Measurements from ENCODE around the gene SPEN. TPM values are rescaled to one million over a fixed set of nuclear protein-coding genes. Genes with fewer than 3 reads are reported as not detected.
A peak's percentile ranks its signal among the peaks of the same experiment; 100 is the strongest.
"Not testable (repeated sequence)": the region's sequence is repeated elsewhere in the genome, so short reads cannot be mapped to it uniquely, and the experiment has no call there.

The SPEN gene
- total RNA-seq, 1 donor from 2014 or later = 28.7 TPM

- ATAC-seq = no peak
- DNase-seq (ENCODE audit: low spot score) = no peak
Observed at GRCh38 chr1:15974855-15975254, 127.3 kb downstream of the SPEN start.

- ATAC-seq = peak; percentile 77
- DNase-seq (ENCODE audit: low spot score) = peak; percentile 62
Observed at GRCh38 chr1:15975358-15975804, 127.9 kb downstream of the SPEN start.

- ATAC-seq = peak; percentile 98
- peak; percentile 94 for DNase-seq (ENCODE audit: low spot score)
Observed at GRCh38 chr1:15975805-15976680, 128.5 kb downstream of the SPEN start, which contains the start of gene ZBTB17. Gene ZBTB17, minus strand, starts transcription at chr1:15976101. Its CDS starts 27,606 bp downstream, at chr1:15948495.

DNA sequence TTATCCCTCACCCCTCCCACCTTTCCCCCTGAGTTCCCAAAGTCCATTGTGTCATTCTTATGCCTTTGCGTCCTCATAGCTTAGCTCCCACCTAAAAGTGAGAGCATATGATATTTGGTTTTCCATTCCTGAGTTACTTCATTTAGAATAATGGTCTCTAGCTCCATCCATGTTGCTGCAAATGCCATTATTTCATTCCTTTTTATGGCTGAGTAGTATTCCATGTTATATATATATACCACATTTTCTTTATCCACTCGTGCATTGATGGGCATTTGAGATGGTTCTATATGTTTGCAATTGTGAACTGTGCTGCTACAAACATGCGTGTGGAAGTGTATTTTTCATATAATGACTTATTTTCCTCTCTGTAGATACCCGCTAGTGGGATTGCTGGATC, 130.4 kb downstream of the SPEN start:
- DNase-seq (ENCODE audit: low spot score); ATAC-seq: not testable (repeated sequence)

DNA sequence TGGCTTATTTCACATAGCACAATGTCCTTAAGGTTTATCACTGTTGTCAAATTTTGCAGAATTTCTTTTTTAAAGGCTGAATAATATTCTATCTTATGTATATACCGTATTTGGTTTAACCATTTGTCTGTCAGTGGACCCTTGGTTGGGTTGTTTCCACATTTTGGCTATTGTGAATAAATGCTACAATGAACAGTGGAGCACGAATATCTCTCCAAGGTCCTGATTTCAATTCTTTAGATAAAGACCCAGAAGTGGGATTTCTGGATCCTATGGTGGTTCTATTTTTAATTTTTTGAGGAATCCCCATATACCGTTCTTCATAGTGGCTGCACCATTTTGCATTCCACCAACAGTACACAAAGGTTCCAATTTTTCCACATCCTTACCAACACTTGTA, 134.2 kb downstream of the SPEN start:
- ATAC-seq (no peak), DNase-seq (ENCODE audit: low spot score) (no peak)

- ATAC-seq = no peak
- no peak for DNase-seq (ENCODE audit: low spot score)
Observed at GRCh38 chr1:15983275-15983674, 135.8 kb downstream of the SPEN start.

- ATAC-seq = no peak
- no peak for DNase-seq (ENCODE audit: low spot score)
Observed at GRCh38 chr1:15985611-15986297, 138.2 kb downstream of the SPEN start.

GRCh38 chr1:15988856-15989736, 141.6 kb downstream of the SPEN start:
- ATAC-seq (no peak), DNase-seq (ENCODE audit: low spot score) (no peak)

- no peak for DNase-seq (ENCODE audit: low spot score)
- ATAC-seq = no peak
Observed at GRCh38 chr1:15989776-15990175, 142.3 kb downstream of the SPEN start.

Other genes with a start within 250 kb of the SPEN start
- 50.1 TPM for gene DDI2, start 230.2 kb upstream of the SPEN start, total RNA-seq
- 22.0 TPM for gene PLEKHM2, start 163.4 kb upstream of the SPEN start, total RNA-seq
- gene SLC25A34, start 111.4 kb upstream of the SPEN start, total RNA-seq = 12.3 TPM
- 33.0 TPM for gene TMEM82, start 105.2 kb upstream of the SPEN start, total RNA-seq
- gene FBLIM1, start 88.9 kb upstream of the SPEN start, total RNA-seq = 6.2 TPM
- 0.98 TPM for gene UQCRHL, start 40.1 kb upstream of the SPEN start, total RNA-seq
- 14.3 TPM for gene ZBTB17, start 128.4 kb downstream of the SPEN start, total RNA-seq
- gene SRARP, start 156.5 kb downstream of the SPEN start, total RNA-seq = not detected
- 1.2 TPM for gene HSPB7, start 170.3 kb downstream of the SPEN start, total RNA-seq
- 0.08 TPM for gene CLCNKA, start 174.3 kb downstream of the SPEN start, total RNA-seq
- not detected for gene CLCNKB, start 196.1 kb downstream of the SPEN start, total RNA-seq
- not detected for gene FAM131C, start 225.9 kb downstream of the SPEN start, total RNA-seq